HG02870 (cell line): ENCODE results near the gene CHI3L1.

Source experiments
- ATAC-seq: cut with Tn5 transposase; IDR thresholded peaks from one replicate; pipeline ENCODE4 v1.9.1; 2021; ENCODE audit warnings: mild to moderate bottlenecking, moderate library complexity; ENCODE audit not compliant: unreplicated experiment

The CHI3L1 gene

GRCh38 chr1:203181586-203182386 lies 4.7 kb downstream of the CHI3L1 start:
- no peak for ATAC-seq

- no peak for ATAC-seq
Observed at GRCh38 chr1:203180611-203181330, 5.7 kb downstream of the CHI3L1 start.

DNA sequence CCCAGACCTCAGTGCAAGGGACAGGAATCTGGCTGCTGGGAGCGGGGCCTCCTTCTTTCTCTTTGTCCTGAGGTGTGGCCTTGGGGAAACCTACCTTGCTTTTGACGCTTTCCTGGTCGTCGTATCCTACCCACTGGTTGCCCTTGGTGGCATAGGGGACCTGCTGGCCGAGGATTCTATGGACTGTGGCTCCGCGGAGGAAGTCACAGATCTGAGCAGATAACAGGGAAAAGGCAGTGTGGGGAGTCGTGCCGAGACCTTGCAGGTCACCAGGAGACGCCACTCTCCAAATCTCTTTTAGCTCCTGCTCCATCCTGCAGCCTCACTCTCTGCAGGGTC lies 6.9 kb downstream of the CHI3L1 start:
- ATAC-seq: no peak

- no peak for ATAC-seq
Observed at GRCh38 chr1:203178821-203179666, 7.5 kb downstream of the CHI3L1 start.

DNA sequence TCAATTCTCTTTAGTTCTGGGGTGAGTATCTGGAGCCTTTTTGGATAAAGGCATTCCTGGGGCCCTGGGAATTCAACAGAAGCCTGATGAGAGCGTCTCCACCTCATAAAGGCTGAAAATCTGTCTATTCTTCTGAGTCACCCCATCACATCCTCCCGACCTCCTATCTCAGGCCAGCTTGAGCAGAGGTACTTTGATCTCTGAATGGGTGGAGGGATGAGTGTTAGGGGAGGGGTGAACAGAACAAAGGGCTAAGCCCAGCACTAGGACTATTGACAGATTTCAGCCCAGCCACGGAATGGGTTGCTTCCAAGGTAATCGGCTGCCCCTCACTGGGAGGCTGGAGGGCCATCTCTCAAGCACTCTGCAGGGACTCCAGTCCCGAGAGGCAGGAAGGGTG lies 8.4 kb downstream of the CHI3L1 start:
- no peak for ATAC-seq

GRCh38 chr1:203177470-203178039 lies 8.9 kb downstream of the CHI3L1 start:
- ATAC-seq: no peak

- ATAC-seq: no peak
Observed at GRCh38 chr1:203177036-203177405, 9.5 kb downstream of the CHI3L1 start.

GRCh38 chr1:203176273-203177035 lies 10.1 kb downstream of the CHI3L1 start:
- ATAC-seq: no peak

DNA sequence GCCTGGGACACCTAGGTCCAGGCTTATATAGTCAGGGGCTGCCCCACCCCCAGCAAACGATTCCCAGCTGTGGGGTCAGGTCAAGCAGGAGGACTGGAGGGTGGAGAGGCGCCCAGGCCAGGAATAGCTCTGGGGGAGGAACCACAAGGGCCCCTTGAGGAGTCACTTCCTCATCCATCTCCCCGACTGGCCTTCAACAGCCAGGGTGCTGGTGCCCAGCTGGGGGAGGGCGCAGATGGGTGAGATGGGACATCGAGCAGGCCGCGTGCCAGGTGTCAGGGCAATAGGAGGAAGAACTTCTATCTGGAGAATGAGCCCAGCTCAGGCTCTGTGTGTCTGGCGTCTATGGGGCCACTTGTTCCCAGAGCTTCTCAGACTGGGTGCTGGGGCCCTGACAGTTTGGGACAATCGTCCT lies 10.7 kb downstream of the CHI3L1 start:
- no peak for ATAC-seq

DNA sequence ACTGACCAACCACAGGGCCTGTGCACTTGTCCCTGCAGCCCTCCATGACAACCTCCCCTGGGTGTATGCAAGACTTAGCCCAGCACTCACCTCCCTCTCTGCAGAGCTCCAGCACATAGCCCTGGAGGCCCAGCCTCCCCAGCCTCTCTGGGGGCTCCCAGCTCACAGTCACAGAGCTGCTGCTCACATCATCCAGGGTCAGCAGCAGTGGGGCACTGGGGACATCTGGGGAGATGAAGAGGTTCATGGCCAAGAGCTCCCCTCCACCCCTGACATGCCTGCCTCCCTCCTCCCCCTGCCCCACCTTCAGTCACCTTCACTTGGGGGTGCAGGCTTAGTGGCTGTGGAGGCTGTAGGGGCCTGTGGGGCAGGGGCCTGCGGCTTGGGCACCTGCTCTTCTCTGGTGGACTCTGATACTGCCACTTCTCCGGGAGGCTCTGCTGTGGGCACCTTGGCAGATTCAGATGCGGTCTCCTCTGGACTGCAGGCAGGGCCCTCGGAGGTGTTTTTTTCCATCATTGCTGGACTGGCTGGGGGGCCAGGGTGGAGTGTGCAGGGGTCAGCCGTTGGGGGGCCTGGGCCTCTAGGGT lies 11.2 kb downstream of the CHI3L1 start, which contains the start of gene MYBPH:
MYBPH (minus strand) TSS at position 590 of the 590 bp plus-strand sequence; CDS start at position 519, 71 bp downstream.
- no peak for ATAC-seq

DNA sequence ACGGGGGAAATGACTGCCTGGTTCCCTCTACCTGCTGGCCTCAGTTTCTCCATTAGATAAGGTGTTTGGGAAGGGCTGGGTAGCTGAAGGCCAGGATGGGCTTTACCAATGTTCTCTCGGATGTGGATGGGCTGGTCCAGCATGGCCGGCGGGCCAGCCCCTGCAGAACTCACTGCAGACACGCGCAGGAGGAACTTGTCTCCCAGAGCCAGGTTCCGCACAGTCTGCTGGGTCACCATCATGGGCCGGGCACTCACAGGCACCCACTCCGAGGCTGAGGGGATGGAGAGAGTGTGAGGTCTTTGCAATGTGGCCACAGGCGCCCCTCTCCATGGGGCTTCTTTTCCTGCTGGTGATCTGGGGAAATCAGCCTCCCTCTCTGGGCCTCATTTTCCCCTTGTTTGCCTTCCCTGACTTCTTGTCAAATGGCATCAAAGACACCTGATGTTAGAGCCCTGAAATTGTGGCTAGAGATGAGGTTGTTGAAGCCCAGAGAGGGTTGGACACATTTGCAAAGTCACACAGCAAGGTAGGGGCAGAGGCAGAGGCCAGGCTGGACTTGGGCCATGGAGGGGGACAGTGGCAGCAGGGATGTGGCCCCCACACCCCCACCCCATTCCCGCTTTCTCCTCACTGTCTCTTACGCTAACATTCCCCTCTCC lies 12.0 kb downstream of the CHI3L1 start:
- no peak for ATAC-seq

- ATAC-seq: peak; percentile 78
Observed at GRCh38 chr1:203173566-203173965, 12.9 kb downstream of the CHI3L1 start.

- ATAC-seq: no peak
Observed at GRCh38 chr1:203173011-203173555, 13.4 kb downstream of the CHI3L1 start.

GRCh38 chr1:203172184-203173010 lies 14.1 kb downstream of the CHI3L1 start:
- ATAC-seq: no peak

- no peak for ATAC-seq
Observed at GRCh38 chr1:203171341-203172183, 14.9 kb downstream of the CHI3L1 start.

DNA sequence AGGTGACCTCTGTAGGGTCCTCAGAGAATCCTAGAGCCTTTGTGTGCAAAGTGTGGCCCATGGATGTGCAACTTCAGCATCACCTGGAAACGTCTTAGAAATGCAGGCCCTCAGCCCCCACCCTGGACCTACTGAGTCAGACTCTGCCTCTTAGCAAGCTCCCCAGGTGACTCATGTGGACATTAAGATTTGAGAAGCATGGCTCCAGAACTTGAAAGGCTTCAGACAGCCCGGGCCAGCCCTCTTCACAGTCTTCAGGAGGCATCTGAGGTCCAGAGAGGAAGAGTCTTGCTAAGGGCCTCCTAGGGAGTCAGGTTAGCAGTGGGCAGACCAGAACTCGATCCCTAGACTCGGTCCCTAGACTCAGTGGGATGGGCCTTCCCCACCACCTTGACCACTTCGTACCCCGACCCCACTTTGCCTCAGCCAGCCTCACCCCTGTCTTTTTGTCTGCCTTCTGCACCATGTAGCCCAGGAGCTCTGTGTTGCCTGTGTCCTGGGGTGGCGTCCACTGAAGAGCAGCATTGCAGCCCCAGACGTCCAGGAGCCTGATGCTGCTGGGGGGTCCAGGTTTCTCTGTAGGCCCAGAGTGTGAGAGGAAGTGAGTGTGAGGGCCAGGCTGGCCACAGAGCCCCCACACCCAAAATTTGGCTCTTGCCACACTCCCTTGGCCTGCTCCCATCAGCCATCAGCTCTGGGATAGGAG lies 15.7 kb downstream of the CHI3L1 start:
- no peak for ATAC-seq
